Panc1 (cell line): ENCODE data around the gene PMP22. TPM values are rescaled to one million over a fixed set of nuclear protein-coding genes. Genes with fewer than 3 reads are reported as not detected.

Experiments used
- ATAC-seq: fragments of 200-7000 bp; cut with Tn5 transposase; 2 replicates; pipeline ENCODE4 v1.9.1; 2020; ENCODE audit warnings: mild to moderate bottlenecking, moderate library complexity
- BruUV-seq: library from RNA; stranded (reverse); fragments of 400-500 nt; replicated peaks from 2 replicates; lab custom pipeline; 2021; lab: Mats Ljungman, UMichigan
- CTCF ChIA-PET: fragments of 300-600 bp; sonication (Branson Sonifier 250); formaldehyde crosslinking; loops from one replicate; lab custom pipeline; 2022; ENCODE audit warnings: antibody characterized with exemption; lab: Charles Lee
- POLR2A ChIA-PET: fragments of 300-600 bp; sonication (Branson Sonifier 250); formaldehyde crosslinking; loops from one replicate; lab custom pipeline; 2022; ENCODE audit warnings: antibody characterized with exemption; lab: Charles Lee
- DNase-seq: peaks from one replicate; pipeline ENCODE4 v3.0.0-alpha.2; 2010; ENCODE audit warnings: low read depth, low spot score
- H3K27ac ChIP-seq: 2 replicates; pipeline ENCODE4 v1.5.1; 2011; ENCODE audit warnings: mild to moderate bottlenecking, low read length, inconsistent platforms
- H3K27me3 ChIP-seq: fragments of 200-500 bp; sonication (Bioruptor generic); 2 replicates; pipeline ENCODE4 v1.6.0; 2014; ENCODE audit warnings: low read length, inconsistent platforms; ENCODE audit not compliant: control insufficient read depth, insufficient read depth
- H3K36me3 ChIP-seq: fragments of 200-500 bp; sonication (Bioruptor generic); 2 replicates; pipeline ENCODE4 v1.5.1; 2014; ENCODE audit warnings: inconsistent platforms, mild to moderate bottlenecking, low read length, moderate library complexity; ENCODE audit not compliant: control insufficient read depth, insufficient read depth
- H3K4me1 ChIP-seq: 2 replicates; pipeline ENCODE4 v1.5.1; 2011; ENCODE audit warnings: inconsistent platforms, mild to moderate bottlenecking, low read length, moderate library complexity; ENCODE audit not compliant: control insufficient read depth, insufficient read depth
- H3K4me3 ChIP-seq, 2 experiments: 2 replicates each; pipeline ENCODE4 v1.5.1; 2011 to 2012; ENCODE audit warnings: low read depth in 2 of 2, low read length in 2 of 2, mild to moderate bottlenecking in 2 of 2, inconsistent platforms in 1 of 2, moderate library complexity in 1 of 2
- H3K9me3 ChIP-seq: fragments of 200-500 bp; sonication (Bioruptor generic); 2 replicates; pipeline ENCODE4 v1.5.1; 2014; ENCODE audit warnings: low read depth, mild to moderate bottlenecking, inconsistent platforms, low read length, moderate library complexity; ENCODE audit not compliant: control insufficient read depth, insufficient read depth
- POLR2AphosphoS5 ChIP-seq: IDR thresholded peaks from 2 replicates; pipeline ENCODE4 v1.6.1; 2012; ENCODE audit warnings: mild to moderate bottlenecking, low read depth, low read length, moderate library complexity
- SIN3A ChIP-seq: IDR thresholded peaks from 2 replicates; pipeline ENCODE4 v1.6.1; 2012; ENCODE audit warnings: low read depth, mild to moderate bottlenecking, low read length, moderate library complexity, borderline replicate concordance; ENCODE audit not compliant: insufficient read depth
- TCF7L2 ChIP-seq: IDR thresholded peaks from 2 replicates; pipeline ENCODE4 v1.6.1; 2011; ENCODE audit warnings: mild to moderate bottlenecking, low read depth, low read length, inconsistent platforms
- in situ Hi-C: cut with HindIII; loops from 2 replicates; pipeline ENCODE4 v1.10.0; 2016; ENCODE audit warnings: low sequenced_read_pairs, low pct_unique_long_range_greater_than_20kb
- intact Hi-C: fragments of 100-400 bp; cut with micrococcal nuclease; formaldehyde crosslinking; loops from one replicate; pipeline ENCODE4 v1.10.0; 2022; ENCODE audit not compliant: unreplicated experiment
- total RNA-seq: library from RNA; stranded (reverse); gene quantifications from one replicate; pipeline ENCODE4 v1.2.1, GENCODE V29; 2021; ENCODE audit not compliant: unreplicated experiment
- TF ChIP-seq, protein P1 (sequence below): fragments of 450-650 bp; IDR thresholded peaks from 2 replicates; pipeline ENCODE4 v1.5.1; 2017; ENCODE audit warnings: mild to moderate bottlenecking
- TF ChIP-seq, protein P2 (sequence below), 2 experiments: IDR thresholded peaks; 2 replicates each; pipeline ENCODE4 v1.6.1; 2011 to 2012; ENCODE audit warnings: low read depth in 2 of 2, control low read depth in 1 of 2, low read length in 1 of 2, mild to moderate bottlenecking in 1 of 2, moderate library complexity in 1 of 2; ENCODE audit not compliant: insufficient read depth in 1 of 2

Gene PMP22
- total RNA-seq, 1 experiment from 2014 or later = 6.0 TPM

DNA sequence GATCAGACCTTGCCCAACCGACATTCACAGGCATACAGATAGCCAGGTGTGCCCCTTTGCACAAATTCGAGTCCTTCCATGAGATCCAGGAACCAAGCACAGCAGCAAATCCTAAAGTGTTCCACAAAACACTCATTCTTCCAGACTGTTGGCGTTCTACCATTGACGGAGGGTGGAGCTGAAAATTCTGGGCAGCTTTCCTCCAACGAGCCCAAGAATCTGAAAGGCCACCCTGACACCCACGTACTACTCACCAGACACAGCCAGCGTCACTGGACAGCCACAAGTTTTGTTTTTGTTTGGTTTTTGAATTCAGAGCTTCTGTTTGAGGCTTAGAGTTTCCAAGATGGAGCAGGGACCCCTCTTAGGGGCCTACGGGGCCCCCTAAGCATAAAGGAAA lies 83.8 kb downstream of the PMP22 start:
- no peak overlapping the region for H3K27ac ChIP-seq
- intact Hi-C loops (no loop called here), in situ Hi-C loops (no loop called here)
- CTCF ChIA-PET = no interaction called here
- H3K9me3 ChIP-seq = no peaks in the 10 kb centered on the region
- H3K4me3 ChIP-seq = no peak overlapping the region
- ATAC-seq (no peak), DNase-seq (no peak)
- no TSS peak for BruUV-seq
- TF ChIP-seq POLR2AphosphoS5 (no peak), SIN3A (no peak), TCF7L2 (no peak)
- TF ChIP-seq, protein P1, sequence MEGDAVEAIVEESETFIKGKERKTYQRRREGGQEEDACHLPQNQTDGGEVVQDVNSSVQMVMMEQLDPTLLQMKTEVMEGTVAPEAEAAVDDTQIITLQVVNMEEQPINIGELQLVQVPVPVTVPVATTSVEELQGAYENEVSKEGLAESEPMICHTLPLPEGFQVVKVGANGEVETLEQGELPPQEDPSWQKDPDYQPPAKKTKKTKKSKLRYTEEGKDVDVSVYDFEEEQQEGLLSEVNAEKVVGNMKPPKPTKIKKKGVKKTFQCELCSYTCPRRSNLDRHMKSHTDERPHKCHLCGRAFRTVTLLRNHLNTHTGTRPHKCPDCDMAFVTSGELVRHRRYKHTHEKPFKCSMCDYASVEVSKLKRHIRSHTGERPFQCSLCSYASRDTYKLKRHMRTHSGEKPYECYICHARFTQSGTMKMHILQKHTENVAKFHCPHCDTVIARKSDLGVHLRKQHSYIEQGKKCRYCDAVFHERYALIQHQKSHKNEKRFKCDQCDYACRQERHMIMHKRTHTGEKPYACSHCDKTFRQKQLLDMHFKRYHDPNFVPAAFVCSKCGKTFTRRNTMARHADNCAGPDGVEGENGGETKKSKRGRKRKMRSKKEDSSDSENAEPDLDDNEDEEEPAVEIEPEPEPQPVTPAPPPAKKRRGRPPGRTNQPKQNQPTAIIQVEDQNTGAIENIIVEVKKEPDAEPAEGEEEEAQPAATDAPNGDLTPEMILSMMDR = no peak
- TF ChIP-seq, protein P2, sequence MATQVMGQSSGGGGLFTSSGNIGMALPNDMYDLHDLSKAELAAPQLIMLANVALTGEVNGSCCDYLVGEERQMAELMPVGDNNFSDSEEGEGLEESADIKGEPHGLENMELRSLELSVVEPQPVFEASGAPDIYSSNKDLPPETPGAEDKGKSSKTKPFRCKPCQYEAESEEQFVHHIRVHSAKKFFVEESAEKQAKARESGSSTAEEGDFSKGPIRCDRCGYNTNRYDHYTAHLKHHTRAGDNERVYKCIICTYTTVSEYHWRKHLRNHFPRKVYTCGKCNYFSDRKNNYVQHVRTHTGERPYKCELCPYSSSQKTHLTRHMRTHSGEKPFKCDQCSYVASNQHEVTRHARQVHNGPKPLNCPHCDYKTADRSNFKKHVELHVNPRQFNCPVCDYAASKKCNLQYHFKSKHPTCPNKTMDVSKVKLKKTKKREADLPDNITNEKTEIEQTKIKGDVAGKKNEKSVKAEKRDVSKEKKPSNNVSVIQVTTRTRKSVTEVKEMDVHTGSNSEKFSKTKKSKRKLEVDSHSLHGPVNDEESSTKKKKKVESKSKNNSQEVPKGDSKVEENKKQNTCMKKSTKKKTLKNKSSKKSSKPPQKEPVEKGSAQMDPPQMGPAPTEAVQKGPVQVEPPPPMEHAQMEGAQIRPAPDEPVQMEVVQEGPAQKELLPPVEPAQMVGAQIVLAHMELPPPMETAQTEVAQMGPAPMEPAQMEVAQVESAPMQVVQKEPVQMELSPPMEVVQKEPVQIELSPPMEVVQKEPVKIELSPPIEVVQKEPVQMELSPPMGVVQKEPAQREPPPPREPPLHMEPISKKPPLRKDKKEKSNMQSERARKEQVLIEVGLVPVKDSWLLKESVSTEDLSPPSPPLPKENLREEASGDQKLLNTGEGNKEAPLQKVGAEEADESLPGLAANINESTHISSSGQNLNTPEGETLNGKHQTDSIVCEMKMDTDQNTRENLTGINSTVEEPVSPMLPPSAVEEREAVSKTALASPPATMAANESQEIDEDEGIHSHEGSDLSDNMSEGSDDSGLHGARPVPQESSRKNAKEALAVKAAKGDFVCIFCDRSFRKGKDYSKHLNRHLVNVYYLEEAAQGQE (IDR thresholded peaks at IDR 0.05; ENCODE audit: insufficient read depth in 1 of 2, low read depth in 2 of 2, low read length in 1 of 2) = no peak
- H3K27me3 ChIP-seq = no peaks in the 10 kb centered on the region; the same call in 1 of the 2 replicates
- no peaks in the 10 kb centered on the region for H3K4me1 ChIP-seq
- POLR2A ChIA-PET = interaction anchor here (0.6 kb wide), 1 partner anchor 92 kb away, joined by 10 read pairs; no protein-coding TSS in a partner anchor
- H3K36me3 ChIP-seq = no peaks in the 10 kb centered on the region

GRCh38 chr17:15180121-15180561 lies 85.0 kb downstream of the PMP22 start:
- H3K4me3 ChIP-seq = no peak overlapping the region
- no peak for DNase-seq
- BruUV-seq = no TSS peak
- no peak for ATAC-seq
- no peaks in the 10 kb centered on the region for H3K4me1 ChIP-seq
- no peak for TF ChIP-seq TCF7L2
- no peak for TF ChIP-seq POLR2AphosphoS5
- TF ChIP-seq, protein P2 (IDR thresholded peaks at IDR 0.05; ENCODE audit: insufficient read depth in 1 of 2, low read depth in 2 of 2, low read length in 1 of 2) = no peak
- TF ChIP-seq, protein P1 = no peak
- no peak for TF ChIP-seq SIN3A
- no peaks in the 10 kb centered on the region; the same call in 1 of the 2 replicates for H3K27me3 ChIP-seq
- in situ Hi-C loops = no loop called here
- ChIA-PET CTCF (no interaction called here), POLR2A (interaction anchor here (0.7 kb wide), 1 partner anchor 34 kb away, joined by 5 read pairs; no protein-coding TSS in a partner anchor)
- no peaks in the 10 kb centered on the region for H3K36me3 ChIP-seq
- H3K27ac ChIP-seq = no peak overlapping the region
- H3K9me3 ChIP-seq = no peaks in the 10 kb centered on the region
- intact Hi-C loops = no loop called here
